Measurements from ENCODE around the gene ZC3H7A. TPM values are rescaled to one million over a fixed set of nuclear protein-coding genes. Genes with fewer than 3 reads are reported as not detected.

ZC3H7A gene
- total RNA-seq: 10 to 100 TPM; 32.7 to 65.8 (median 41.9) TPM

DNA sequence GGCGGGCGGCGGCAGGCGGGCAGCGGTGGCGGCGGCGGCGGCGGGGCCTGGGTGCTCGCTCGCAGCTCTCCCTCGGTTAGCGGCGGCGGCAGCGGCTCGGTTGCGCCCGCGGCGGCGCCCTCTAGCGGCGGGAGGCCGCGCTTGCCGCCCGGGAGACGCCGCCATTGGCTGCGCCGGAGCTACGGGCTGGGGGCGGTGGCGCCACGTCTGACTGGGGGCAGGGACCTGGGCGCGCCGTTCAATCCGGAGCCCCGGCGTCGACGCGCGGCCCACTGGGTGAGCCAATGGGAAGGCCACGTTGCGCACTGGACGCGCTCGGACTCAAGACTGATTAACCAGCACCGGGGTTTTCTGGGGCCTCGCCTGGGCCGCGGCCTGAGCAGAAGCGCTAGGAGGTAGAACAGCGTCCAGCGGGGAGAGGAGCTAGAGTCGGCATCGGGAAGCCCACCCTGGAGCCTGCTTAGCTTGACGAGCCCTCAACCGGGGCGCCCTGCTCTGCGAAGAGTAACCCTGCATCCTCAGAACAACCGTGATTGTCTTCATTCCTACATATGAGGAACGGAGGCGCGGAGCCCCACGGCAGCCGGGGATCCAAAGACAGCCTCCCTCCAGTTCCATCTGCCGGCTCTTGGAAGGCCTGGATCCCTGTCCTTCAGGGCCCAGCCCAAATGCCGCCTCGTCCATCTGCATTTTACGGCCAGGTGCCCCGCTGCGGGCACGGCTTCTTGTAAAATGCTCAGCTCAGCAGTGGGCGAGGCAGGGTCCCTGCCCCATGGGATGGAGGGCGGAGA is at the start of gene ZC3H7A:
TSS of gene ZC3H7A (minus strand) at position 93 of the 791 bp plus-strand sequence. CDS start 14,904 bp downstream, outside the sequence.
- WGBS: 0% methylated on average over 12 of the region's 80 CpGs
- Histone ChIP-seq H3K9me3 (no peaks in the 10 kb centered on the region), H3K27ac (peak within 1 kb of the TSS; percentile 96), H3K36me3 (no peaks in the 10 kb centered on the region), H3K4me1 (peaks cover 65% of the 10 kb centered on the region), H3K4me3 (peak within 1 kb of the TSS; percentile 71), H3K27me3 (no peaks in the 10 kb centered on the region)
- DNase-seq (ENCODE audit: low spot score in 2 of 2): peak; percentile 97 to 99
- TF ChIP-seq EP300 (IDR thresholded peaks at IDR 0.05) (no peak), POLR2A (IDR thresholded peaks at IDR 0.05) (peak in 1 of 2 donors; percentile 89), POLR2AphosphoS5 (IDR thresholded peaks at IDR 0.05) (peak in 2 of 3 donors; percentile 77 to 86)
- TF ChIP-seq, protein P1, sequence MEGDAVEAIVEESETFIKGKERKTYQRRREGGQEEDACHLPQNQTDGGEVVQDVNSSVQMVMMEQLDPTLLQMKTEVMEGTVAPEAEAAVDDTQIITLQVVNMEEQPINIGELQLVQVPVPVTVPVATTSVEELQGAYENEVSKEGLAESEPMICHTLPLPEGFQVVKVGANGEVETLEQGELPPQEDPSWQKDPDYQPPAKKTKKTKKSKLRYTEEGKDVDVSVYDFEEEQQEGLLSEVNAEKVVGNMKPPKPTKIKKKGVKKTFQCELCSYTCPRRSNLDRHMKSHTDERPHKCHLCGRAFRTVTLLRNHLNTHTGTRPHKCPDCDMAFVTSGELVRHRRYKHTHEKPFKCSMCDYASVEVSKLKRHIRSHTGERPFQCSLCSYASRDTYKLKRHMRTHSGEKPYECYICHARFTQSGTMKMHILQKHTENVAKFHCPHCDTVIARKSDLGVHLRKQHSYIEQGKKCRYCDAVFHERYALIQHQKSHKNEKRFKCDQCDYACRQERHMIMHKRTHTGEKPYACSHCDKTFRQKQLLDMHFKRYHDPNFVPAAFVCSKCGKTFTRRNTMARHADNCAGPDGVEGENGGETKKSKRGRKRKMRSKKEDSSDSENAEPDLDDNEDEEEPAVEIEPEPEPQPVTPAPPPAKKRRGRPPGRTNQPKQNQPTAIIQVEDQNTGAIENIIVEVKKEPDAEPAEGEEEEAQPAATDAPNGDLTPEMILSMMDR (IDR thresholded peaks at IDR 0.05): peak; percentile 84 to 95

GRCh38 chr16:11844499-11844898 is 47.4 kb upstream of the ZC3H7A start:
- no peak overlapping the region for H3K4me3 ChIP-seq
- H3K9me3 ChIP-seq: no peaks in the 10 kb centered on the region
- TF ChIP-seq, protein P1 (IDR thresholded peaks at IDR 0.05): no peak
- TF ChIP-seq POLR2A (IDR thresholded peaks at IDR 0.05) (no peak), POLR2AphosphoS5 (IDR thresholded peaks at IDR 0.05) (no peak), EP300 (IDR thresholded peaks at IDR 0.05) (no peak)
- H3K27me3 ChIP-seq: no peaks in the 10 kb centered on the region
- peaks cover 98% of the 10 kb centered on the region for H3K36me3 ChIP-seq
- peak in 1 of 2 donors; percentile 29 for DNase-seq (ENCODE audit: low spot score in 2 of 2)
- H3K4me1 ChIP-seq: peaks cover 10% of the 10 kb centered on the region
- 93% methylated on average over 4 of the region's 4 CpGs for WGBS
- H3K27ac ChIP-seq: no peak overlapping the region

DNA sequence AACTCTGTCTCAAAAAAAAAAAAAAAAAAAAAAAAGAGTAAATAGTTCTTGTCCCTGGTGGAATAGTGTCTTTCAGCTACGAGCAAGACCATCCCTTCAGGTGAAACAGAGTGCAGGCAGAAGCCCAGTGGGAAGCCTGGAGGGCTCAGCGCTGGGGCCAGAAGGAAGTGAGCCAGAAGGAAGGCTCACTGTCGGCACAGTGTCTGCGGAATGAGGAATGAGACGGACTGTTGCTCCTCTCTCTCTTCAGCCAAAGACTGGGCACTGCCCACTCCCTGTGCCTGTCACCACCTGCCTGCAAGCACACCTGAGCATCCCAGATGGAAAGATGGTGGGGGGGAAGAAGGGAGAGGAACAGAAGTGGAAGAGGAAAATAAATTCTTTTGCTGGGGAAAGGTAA is 46.8 kb upstream of the ZC3H7A start:
- no peak for TF ChIP-seq POLR2A (IDR thresholded peaks at IDR 0.05)
- TF ChIP-seq, protein P1 (IDR thresholded peaks at IDR 0.05): no peak
- no peak for TF ChIP-seq EP300 (IDR thresholded peaks at IDR 0.05)
- TF ChIP-seq POLR2AphosphoS5 (IDR thresholded peaks at IDR 0.05): no peak
- H3K27me3 ChIP-seq: no peaks in the 10 kb centered on the region
- peaks cover 100% of the 10 kb centered on the region for H3K36me3 ChIP-seq
- no peak overlapping the region for H3K4me3 ChIP-seq
- H3K27ac ChIP-seq: no peak overlapping the region
- H3K9me3 ChIP-seq: no peaks in the 10 kb centered on the region
- 79% methylated on average over 5 of the region's 5 CpGs for WGBS
- peak in 1 of 2 donors; percentile 31 for DNase-seq (ENCODE audit: low spot score in 2 of 2)
- peaks cover 4% of the 10 kb centered on the region for H3K4me1 ChIP-seq

- H3K4me1 ChIP-seq: peaks cover 3% of the 10 kb centered on the region
- no peak overlapping the region for H3K27ac ChIP-seq
- peaks cover 100% of the 10 kb centered on the region for H3K36me3 ChIP-seq
- H3K27me3 ChIP-seq: no peaks in the 10 kb centered on the region
- H3K4me3 ChIP-seq: no peak overlapping the region
- no peak for TF ChIP-seq EP300 (IDR thresholded peaks at IDR 0.05)
- TF ChIP-seq POLR2AphosphoS5 (IDR thresholded peaks at IDR 0.05): no peak
- TF ChIP-seq, protein P1 (IDR thresholded peaks at IDR 0.05): no peak
- TF ChIP-seq POLR2A (IDR thresholded peaks at IDR 0.05): no peak
- WGBS: 94% methylated on average over 10 of the region's 11 CpGs
- H3K9me3 ChIP-seq: no peaks in the 10 kb centered on the region
- peak in 1 of 2 donors; percentile 49 for DNase-seq (ENCODE audit: low spot score in 2 of 2)
Measured at GRCh38 chr16:11843206-11843605, 46.1 kb upstream of the ZC3H7A start.

DNA sequence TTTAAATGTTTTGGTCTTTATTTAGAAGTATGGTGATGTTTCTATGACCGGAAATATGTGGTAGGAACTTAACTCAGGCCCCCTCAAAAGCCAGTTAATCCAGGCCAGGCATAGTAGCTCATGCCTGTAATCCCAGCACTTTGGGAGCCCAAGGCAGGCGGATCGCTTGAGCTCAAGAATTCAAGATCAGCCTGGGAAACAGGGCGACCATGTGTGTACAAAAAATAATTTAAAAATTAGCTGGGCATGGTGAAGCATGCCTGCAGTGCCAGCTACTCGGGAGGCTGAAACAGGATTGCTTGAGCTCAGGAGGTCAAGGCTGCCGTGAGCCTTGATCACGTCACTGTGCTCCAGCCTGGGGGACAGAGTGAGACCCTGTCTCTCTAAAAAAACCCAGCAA is 44.0 kb upstream of the ZC3H7A start:
- Histone ChIP-seq H3K4me3 (no peak overlapping the region), H3K9me3 (no peaks in the 10 kb centered on the region), H3K27me3 (no peaks in the 10 kb centered on the region), H3K27ac (no peak overlapping the region), H3K36me3 (peaks cover 100% of the 10 kb centered on the region), H3K4me1 (peaks cover 5% of the 10 kb centered on the region)
- TF ChIP-seq POLR2AphosphoS5 (IDR thresholded peaks at IDR 0.05): no peak
- no peak for TF ChIP-seq EP300 (IDR thresholded peaks at IDR 0.05)
- no peak for TF ChIP-seq POLR2A (IDR thresholded peaks at IDR 0.05)
- TF ChIP-seq, protein P1 (IDR thresholded peaks at IDR 0.05): no peak
- WGBS: 94% methylated on average over 7 of the region's 7 CpGs
- DNase-seq (ENCODE audit: low spot score in 2 of 2): peak in 1 of 2 donors; percentile 54

All from suprapubic skin (tissue), 4 donors.